Stimulated activated CD8-positive, alpha-beta memory T cell treated with anti-CD3 and anti-CD28 coated beads, Interleukin-4, amount 100 ng/mL, for 24 hours (primary cell): ENCODE measurements around the gene HOXD4.

Experiments
- DNase-seq: peaks from one replicate; pipeline ENCODE4 v3.0.0-alpha.2; 2020; ENCODE audit warnings: low read depth

Gene HOXD4

GRCh38 chr2:176156807-176157498 lies 5.6 kb downstream of the HOXD4 start, which contains the start of gene HOXD3:
TSS of gene HOXD3 (plus strand) at chr2:176157307. CDS start at chr2:176169115, 11,808 bp downstream.
- DNase-seq, result no peak

GRCh38 chr2:176157499-176158185 lies 6.3 kb downstream of the HOXD4 start:
- no peak for DNase-seq

- DNase-seq, result no peak
Measured at GRCh38 chr2:176158186-176158591, 6.8 kb downstream of the HOXD4 start.

- DNase-seq, result no peak
Measured at GRCh38 chr2:176158855-176159662, 7.7 kb downstream of the HOXD4 start.

- DNase-seq, result no peak
Measured at GRCh38 chr2:176159663-176160250, 8.4 kb downstream of the HOXD4 start.

GRCh38 chr2:176160251-176160985 lies 9.1 kb downstream of the HOXD4 start:
- no peak for DNase-seq

GRCh38 chr2:176160986-176161824 lies 9.9 kb downstream of the HOXD4 start:
- no peak for DNase-seq

- no peak for DNase-seq
Measured at GRCh38 chr2:176161825-176162626, 10.7 kb downstream of the HOXD4 start.

- DNase-seq, result no peak
Measured at GRCh38 chr2:176162911-176163671, 11.7 kb downstream of the HOXD4 start.

GRCh38 chr2:176163672-176164056 lies 12.3 kb downstream of the HOXD4 start:
- DNase-seq, result no peak

- DNase-seq, result no peak
Measured at GRCh38 chr2:176164201-176164600, 12.9 kb downstream of the HOXD4 start.

GRCh38 chr2:176164611-176165369 lies 13.4 kb downstream of the HOXD4 start:
- DNase-seq, result no peak

- DNase-seq, result no peak
Measured at GRCh38 chr2:176165370-176166050, 14.2 kb downstream of the HOXD4 start.

GRCh38 chr2:176166272-176166671 lies 14.9 kb downstream of the HOXD4 start:
- DNase-seq, result no peak

GRCh38 chr2:176167398-176167797 lies 16.0 kb downstream of the HOXD4 start:
- no peak for DNase-seq

GRCh38 chr2:176169181-176169580 lies 17.8 kb downstream of the HOXD4 start:
- no peak for DNase-seq

GRCh38 chr2:176169711-176170110 lies 18.4 kb downstream of the HOXD4 start:
- DNase-seq, result no peak
